ENCODE measurements around the gene PRAMEF13. TPM values are rescaled to one million over a fixed set of nuclear protein-coding genes. Genes with fewer than 3 reads are reported as not detected.
"Not testable (repeated sequence)": the region's sequence is repeated elsewhere in the genome, so short reads cannot be mapped to it uniquely, and the experiment has no call there.

The PRAMEF13 gene
- not detected in 2 replicates for total RNA-seq (2014; rRNA removed; shearing (Covaris generic))

DNA sequence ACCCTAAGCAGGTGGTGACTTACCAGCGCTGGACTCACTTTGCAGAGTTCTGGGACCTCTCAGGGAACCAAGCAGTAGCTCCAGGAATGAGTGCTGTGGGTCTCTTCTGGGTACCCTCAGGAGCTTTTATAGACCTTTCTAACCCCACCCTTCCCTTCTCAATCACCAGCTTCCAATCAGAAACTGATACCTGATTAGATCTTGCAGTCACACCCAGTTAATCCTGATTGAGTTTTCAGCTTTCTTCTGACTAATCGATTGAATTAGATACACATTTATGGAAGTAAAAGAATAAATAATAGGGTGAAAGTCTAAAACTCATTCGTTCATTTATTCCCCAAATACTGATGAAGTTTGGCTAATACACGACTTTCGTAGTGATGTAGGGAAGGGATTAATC, at the start of gene PRAMEF13:
TSS of gene PRAMEF13 (minus strand) at position 101 of the 400 bp plus-strand sequence. CDS start 1,820 bp downstream, outside the sequence.
- DNase-seq (ENCODE audit: low spot score) = not testable (repeated sequence)

- DNase-seq (ENCODE audit: low spot score) = not testable (repeated sequence)
These were observed 45.9 kb upstream of the PRAMEF13 start for GRCh38 chr1:13247122-13247521.

DNA sequence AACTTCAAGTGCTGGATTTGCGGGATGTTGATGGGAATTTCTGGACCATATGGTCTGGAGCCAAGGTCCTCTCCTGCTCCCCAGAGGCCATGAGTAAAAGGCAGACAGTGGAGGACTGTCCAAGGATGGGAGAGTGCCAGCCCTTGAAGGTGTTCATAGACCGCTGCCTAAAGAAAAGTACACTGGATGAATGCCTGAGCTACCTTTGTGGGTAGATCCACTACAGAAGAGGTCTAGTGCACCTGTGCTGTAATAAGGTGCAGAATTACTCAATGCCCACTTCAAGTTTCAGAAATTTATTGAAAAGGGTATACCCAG, 45.3 kb upstream of the PRAMEF13 start:
- not testable (repeated sequence) for DNase-seq (ENCODE audit: low spot score)

DNA sequence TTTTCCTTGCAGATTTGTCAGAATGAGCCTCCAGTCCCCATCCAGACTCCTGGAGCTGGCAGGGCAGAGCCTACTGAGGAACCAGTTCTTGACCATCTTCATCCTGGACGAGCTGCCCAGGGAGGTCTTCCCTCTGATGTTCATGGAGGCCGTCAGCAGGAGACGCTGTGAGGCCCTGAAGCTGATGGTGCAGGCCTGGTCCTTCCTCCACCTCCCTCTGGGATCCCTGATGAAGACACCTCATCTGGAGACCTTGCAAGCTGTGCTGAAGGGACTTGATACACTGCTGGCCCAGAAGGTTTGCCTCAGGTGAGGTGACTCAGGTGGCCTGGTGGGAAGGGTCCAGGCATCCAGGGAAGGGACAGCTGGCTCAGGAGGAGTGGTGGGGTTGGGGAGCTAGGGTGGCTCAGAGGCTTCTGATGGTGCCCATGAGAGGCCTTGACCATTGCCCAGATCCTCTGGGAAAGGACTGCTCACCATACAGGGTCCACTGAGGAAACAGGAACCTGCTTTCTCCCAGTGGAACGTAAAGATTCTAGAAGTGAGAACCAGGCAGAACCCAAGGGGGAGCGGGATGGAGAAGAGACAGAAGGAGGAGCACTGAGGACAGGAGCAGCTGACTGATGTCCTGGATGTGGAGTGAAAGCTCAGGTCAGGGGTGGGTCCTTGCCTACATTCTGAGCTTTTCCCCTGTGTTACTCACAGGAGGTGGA, 44.8 kb upstream of the PRAMEF13 start:
- DNase-seq (ENCODE audit: low spot score) = not testable (repeated sequence)

- not testable (repeated sequence) for DNase-seq (ENCODE audit: low spot score)
These were observed 42.5 kb upstream of the PRAMEF13 start for GRCh38 chr1:13243536-13244263.

- DNase-seq (ENCODE audit: low spot score) = not testable (repeated sequence)
These were observed 38.4 kb upstream of the PRAMEF13 start for GRCh38 chr1:13239633-13240032.

DNA sequence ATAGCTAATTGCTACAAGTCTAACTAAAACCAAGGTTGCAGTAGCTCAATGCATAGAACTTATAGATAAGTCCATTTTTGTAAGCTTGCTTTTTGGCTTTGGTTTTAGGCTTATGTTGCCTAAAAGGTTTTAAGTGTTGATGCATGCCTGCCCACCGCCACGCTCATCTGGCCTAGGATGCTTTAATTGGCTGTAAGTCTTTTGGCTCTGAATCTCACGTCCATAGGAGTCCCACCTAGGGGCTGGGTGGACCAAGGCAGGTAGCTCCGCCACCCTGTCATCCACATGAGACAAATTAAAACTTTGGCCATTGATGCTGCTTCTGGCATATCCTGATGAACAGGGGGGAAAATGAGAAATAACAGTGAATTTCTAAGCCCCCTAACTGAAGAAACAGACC, 36.4 kb upstream of the PRAMEF13 start:
- not testable (repeated sequence) for DNase-seq (ENCODE audit: low spot score)

DNA sequence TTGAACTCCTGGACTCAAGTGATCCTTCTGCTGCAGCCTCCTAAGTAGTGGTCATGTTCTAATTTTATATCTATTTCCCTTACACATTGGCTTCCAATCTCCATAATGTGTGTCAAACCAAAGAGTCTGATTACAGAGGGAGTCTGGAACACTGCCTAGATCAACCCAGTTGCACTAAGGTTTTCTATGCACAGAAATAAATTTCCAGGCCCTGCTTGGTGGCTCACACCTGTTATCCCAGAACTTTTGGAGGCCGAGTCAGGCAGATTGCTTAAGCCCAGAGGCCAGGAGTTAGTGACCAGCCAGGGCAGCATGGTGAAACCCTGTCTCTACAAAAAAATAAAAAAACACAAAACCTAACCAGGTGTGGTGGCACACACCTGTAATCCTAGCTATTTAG, 32.8 kb upstream of the PRAMEF13 start:
- DNase-seq (ENCODE audit: low spot score) = not testable (repeated sequence)

GRCh38 chr1:13232056-13232455, 30.8 kb upstream of the PRAMEF13 start:
- not testable (repeated sequence) for DNase-seq (ENCODE audit: low spot score)

GRCh38 chr1:13231061-13231750, 30.0 kb upstream of the PRAMEF13 start:
- not testable (repeated sequence) for DNase-seq (ENCODE audit: low spot score)

- DNase-seq (ENCODE audit: low spot score) = not testable (repeated sequence)
These were observed 29.4 kb upstream of the PRAMEF13 start for GRCh38 chr1:13230601-13231000.

GRCh38 chr1:13230096-13230495, 28.9 kb upstream of the PRAMEF13 start:
- DNase-seq (ENCODE audit: low spot score) = not testable (repeated sequence)

GRCh38 chr1:13228343-13228781, 27.2 kb upstream of the PRAMEF13 start:
- peak; percentile 58 for DNase-seq (ENCODE audit: low spot score)

GRCh38 chr1:13227271-13228055, 26.3 kb upstream of the PRAMEF13 start:
- DNase-seq (ENCODE audit: low spot score) = not testable (repeated sequence)

DNA sequence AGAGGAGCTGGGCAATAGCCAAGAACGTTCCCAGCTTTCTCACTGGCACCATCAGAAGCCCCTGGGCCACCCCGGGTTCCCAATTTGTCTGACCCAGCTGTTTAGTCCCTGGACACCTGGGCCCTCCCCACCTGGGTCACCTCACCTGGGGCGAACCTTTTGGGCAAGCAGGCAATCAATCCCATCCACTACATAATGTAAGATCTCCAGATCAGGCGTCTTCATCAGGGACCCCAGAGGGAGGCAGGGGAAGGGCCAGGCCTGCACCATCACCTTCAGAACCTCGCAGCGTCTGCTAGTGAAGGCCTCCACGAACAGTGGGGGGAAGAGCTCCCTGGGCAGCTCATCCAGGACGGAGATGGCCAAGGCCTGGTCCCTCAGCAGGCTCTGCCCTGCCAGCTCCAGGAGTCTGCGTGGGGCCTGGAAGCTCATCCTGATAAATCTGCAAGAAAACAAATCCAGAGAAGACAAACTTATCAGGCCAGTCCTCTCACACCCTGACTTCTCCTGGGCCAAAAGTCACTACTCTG, 24.5 kb upstream of the PRAMEF13 start, which contains the start of gene PRAMEF18:
TSS of gene PRAMEF18 (minus strand) at position 480 of the 530 bp plus-strand sequence. CDS start at position 432, 48 bp downstream.
- not testable (repeated sequence) for DNase-seq (ENCODE audit: low spot score)

DNA sequence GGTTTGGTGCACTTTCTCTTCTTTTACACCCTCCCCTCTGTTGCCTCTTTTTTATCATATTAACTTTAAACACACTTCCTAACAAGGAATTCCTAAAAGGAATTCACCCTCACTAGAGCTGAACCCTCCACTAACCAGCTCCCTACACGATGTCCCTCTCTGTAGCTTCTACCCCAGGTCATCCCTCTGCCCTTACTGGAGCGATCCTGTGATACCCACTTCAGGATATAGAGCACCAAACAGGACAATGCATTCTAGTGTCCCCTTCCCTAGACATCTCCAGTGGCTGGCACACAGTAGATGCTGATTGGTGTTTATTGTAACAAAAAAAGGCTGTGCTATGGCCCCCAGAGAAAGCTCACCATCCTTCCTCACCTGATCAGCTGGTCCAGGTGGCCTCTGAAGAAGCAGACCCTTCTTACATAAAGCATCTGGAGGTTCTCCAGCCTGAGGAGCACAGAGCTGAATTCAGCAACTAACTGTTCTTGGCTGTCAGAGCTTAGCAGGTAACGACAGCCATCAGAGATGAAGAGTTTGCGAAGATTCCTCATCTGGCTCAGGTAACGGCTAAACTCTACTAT, 23.4 kb upstream of the PRAMEF13 start:
- DNase-seq (ENCODE audit: low spot score) = no peak

- DNase-seq (ENCODE audit: low spot score) = not testable (repeated sequence)
These were observed 21.6 kb upstream of the PRAMEF13 start for GRCh38 chr1:13222788-13223187.

DNA sequence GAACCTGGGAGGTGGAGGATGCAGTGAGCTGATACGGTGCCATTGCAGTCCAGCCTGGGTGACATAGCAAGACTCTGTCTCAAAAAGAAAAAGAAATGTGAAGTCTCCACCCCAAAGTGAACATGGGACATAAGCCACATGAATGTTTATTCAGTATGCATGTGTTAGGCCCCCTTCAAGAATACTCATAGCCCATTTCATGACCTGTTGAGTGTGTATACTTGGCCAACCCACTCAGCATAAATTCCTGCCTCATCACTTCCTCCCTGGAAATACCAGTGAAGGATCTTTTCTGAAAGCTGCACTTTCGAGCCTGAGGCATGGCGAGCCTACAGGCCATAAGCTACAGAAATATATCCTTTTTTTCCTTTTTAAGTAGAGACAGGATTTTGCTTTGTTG, 18.0 kb upstream of the PRAMEF13 start:
- DNase-seq (ENCODE audit: low spot score) = not testable (repeated sequence)

DNA sequence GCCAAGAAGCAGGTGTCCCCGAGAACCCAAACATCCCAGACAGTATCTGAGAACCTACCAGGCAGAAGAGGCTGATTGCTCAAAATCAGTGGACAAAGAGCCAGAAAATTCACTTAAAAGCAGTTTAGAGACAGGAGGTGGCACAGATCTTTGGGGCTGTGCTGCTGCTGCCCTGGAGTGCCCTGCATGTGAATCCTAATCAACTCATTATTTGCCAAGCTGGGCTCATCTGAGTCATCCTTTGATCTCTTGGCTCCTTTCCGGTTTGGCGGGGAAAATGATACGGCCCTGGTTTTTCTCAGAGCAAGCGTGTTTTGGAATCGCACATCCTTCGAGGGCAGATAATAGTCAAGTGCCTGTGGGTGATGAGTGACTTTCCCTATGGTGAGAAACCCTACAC, 15.4 kb upstream of the PRAMEF13 start:
- DNase-seq (ENCODE audit: low spot score) = not testable (repeated sequence)

DNA sequence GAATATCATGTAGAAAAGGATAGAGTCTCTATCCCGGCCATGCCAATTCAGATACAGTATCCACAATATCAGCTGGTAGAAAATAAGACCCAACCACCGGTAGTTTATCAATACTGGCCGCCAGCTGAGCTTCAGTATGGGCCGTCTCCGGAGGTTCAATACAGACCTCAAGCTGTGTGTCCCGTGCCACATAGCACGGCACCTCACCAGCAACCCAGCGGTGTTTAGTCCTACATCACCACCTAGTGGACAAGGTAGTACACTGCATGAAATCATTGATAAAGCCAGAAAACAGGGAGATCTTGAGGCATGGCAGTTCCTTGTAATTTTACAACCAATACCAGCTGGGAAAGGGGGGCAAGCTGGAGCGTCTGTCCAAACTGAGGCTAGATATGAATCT, 7.5 kb upstream of the PRAMEF13 start:
- DNase-seq (ENCODE audit: low spot score) = not testable (repeated sequence)

Measured in HT-29 (cell line).